BLaER1 treated with 17β-estradiol and CSF1 and Interleukin-3, amounts not matched to agents 10 nM and 100 nM (cell line): ENCODE results near the gene DPP6.

ENCODE experiments used
- H3K27ac ChIP-seq, 11 experiments: shearing (Covaris generic); formaldehyde crosslinking; 2 replicates each; pipeline ENCODE4 v1.8.1; 2022
- H3K27me3 ChIP-seq, 11 experiments: shearing (Covaris generic); formaldehyde crosslinking; 2 replicates each; pipeline ENCODE4 v1.8.1; 2022
- H3K36me3 ChIP-seq, 11 experiments: shearing (Covaris generic); formaldehyde crosslinking; 2 replicates each; pipeline ENCODE4 v1.8.1; 2022
- H3K4me1 ChIP-seq, 10 experiments: shearing (Covaris generic); formaldehyde crosslinking; 2 replicates each; pipeline ENCODE4 v1.8.1; 2022
- H3K4me2 ChIP-seq, 11 experiments: shearing (Covaris generic); formaldehyde crosslinking; 2 replicates each; pipeline ENCODE4 v1.8.1; 2022
- H3K4me3 ChIP-seq, 10 experiments: shearing (Covaris generic); formaldehyde crosslinking; 2 replicates each; pipeline ENCODE4 v1.8.1; 2022
- H3K9ac ChIP-seq, 11 experiments: shearing (Covaris generic); formaldehyde crosslinking; 2 replicates each; pipeline ENCODE4 v1.8.1; 2022
- H3K9me3 ChIP-seq, 11 experiments: shearing (Covaris generic); formaldehyde crosslinking; replicated peaks in 1 of 11; 2 replicates each; pipeline ENCODE4 v1.8.1; 2022
- H4K20me1 ChIP-seq, 11 experiments: shearing (Covaris generic); formaldehyde crosslinking; 2 replicates each; pipeline ENCODE4 v1.8.1; 2022
- Cebpa-rat ChIP-seq, 11 experiments: shearing (Covaris generic); IDR thresholded peaks; 2 replicates each; pipeline ENCODE4 v1.8.1; 2022

Gene DPP6

DNA sequence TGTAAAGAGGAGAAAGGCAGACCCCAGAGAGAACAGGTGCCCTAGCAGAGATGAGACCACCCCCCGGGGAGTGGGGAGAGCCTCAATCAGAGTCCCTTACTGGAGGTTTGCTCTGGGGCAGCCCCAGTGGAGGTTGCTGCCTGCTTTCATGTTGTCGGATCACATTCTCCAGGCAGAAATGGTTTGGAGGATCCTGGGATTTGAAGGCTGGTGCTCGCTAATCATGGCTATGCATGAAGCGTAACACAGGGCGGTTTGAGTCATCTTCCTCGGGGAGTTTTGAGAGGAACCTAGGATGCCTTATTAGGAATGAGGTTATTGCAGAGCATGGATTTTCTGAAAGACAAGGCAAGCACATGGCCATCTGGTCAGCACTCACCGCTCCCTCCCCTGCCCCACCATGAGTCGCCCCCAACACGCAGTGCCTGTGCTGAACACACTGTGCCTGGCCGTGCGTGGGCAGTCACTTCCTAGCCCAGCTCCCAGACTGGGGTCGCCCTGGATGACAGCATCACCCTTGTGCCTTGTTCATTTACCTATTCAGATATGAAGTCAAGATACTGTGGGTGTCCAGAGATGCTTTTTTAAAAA lies 319.9 kb downstream of the DPP6 start:
- Histone ChIP-seq H3K4me1 (no peaks in the 10 kb centered on the region), H3K27me3 (no peaks in the 10 kb centered on the region), H4K20me1 (no peaks in the 10 kb centered on the region; a peak in 1 of 22 replicates), H3K4me2 (no peak overlapping the region), H3K27ac (no peak overlapping the region), H3K9ac (no peak overlapping the region), H3K9me3 (no peaks in the 10 kb centered on the region), H3K36me3 (no peaks in the 10 kb centered on the region), H3K4me3 (no peak overlapping the region)
- TF ChIP-seq Cebpa-rat (IDR thresholded peaks at IDR 0.05): no peak

- H3K4me3 ChIP-seq: no peak overlapping the region
- H3K4me2 ChIP-seq: no peak overlapping the region
- no peak overlapping the region for H3K27ac ChIP-seq
- no peaks in the 10 kb centered on the region for H3K4me1 ChIP-seq
- H3K9ac ChIP-seq: no peak overlapping the region
- H3K9me3 ChIP-seq: no peaks in the 10 kb centered on the region
- no peaks in the 10 kb centered on the region; a peak in 1 of 22 replicates for H4K20me1 ChIP-seq
- H3K27me3 ChIP-seq: no peaks in the 10 kb centered on the region
- H3K36me3 ChIP-seq: no peaks in the 10 kb centered on the region
- TF ChIP-seq Cebpa-rat (IDR thresholded peaks at IDR 0.05): no peak
These were observed 321.8 kb downstream of the DPP6 start for GRCh38 chr7:154373956-154374355.

DNA sequence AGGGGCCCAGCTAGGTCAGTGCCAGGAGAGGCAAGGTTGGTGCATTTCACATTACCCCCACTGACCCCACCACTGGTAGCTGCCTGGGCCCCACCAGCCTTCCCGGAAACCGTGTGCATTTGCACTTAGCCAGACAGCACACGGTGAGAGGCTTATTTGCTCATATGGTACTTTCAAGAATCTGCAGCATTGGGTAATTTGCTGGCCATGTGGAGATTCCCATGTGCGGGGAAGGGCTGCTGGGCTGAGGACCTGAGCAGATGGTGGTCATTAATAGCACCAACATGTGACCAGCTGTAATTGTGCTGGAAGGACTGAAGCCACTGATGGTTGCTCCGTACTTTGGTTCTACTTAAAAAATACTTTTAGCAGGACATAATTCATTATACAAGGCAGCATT lies 323.8 kb downstream of the DPP6 start:
- no peak overlapping the region for H3K27ac ChIP-seq
- H3K9ac ChIP-seq: no peak overlapping the region
- no peak overlapping the region for H3K4me3 ChIP-seq
- H3K27me3 ChIP-seq: no peaks in the 10 kb centered on the region
- no peaks in the 10 kb centered on the region for H3K4me1 ChIP-seq
- TF ChIP-seq Cebpa-rat (IDR thresholded peaks at IDR 0.05): no peak
- no peaks in the 10 kb centered on the region for H3K9me3 ChIP-seq
- H4K20me1 ChIP-seq: no peaks in the 10 kb centered on the region; a peak in 1 of 22 replicates
- no peak overlapping the region for H3K4me2 ChIP-seq
- no peaks in the 10 kb centered on the region for H3K36me3 ChIP-seq

DNA sequence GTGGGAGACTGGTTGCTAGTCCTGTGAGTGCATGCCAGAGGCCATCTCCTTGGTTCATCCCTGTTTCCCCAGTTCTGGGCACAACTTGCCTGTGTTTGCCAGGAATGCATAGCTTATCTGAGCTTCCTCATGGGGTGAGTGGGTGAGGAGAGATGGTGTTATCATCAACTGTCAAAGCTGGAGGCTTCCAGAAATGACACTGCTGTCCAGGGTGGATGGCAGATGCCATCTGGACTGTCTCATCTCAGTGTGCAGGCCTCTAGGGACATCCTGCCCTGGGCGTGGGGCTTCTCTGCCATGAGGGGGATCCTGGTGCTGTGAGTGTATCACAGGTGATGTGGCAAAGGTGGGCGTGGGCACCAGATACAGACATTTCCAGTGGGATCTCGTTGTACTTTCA lies 328.6 kb downstream of the DPP6 start:
- H3K27ac ChIP-seq: no peak overlapping the region
- no peak for TF ChIP-seq Cebpa-rat (IDR thresholded peaks at IDR 0.05)
- H3K9ac ChIP-seq: no peak overlapping the region
- no peak overlapping the region for H3K4me3 ChIP-seq
- H3K36me3 ChIP-seq: no peaks in the 10 kb centered on the region
- no peaks in the 10 kb centered on the region for H3K9me3 ChIP-seq
- H3K27me3 ChIP-seq: no peaks in the 10 kb centered on the region
- H3K4me1 ChIP-seq: no peaks in the 10 kb centered on the region
- H4K20me1 ChIP-seq: no peaks in the 10 kb centered on the region
- H3K4me2 ChIP-seq: no peak overlapping the region

DNA sequence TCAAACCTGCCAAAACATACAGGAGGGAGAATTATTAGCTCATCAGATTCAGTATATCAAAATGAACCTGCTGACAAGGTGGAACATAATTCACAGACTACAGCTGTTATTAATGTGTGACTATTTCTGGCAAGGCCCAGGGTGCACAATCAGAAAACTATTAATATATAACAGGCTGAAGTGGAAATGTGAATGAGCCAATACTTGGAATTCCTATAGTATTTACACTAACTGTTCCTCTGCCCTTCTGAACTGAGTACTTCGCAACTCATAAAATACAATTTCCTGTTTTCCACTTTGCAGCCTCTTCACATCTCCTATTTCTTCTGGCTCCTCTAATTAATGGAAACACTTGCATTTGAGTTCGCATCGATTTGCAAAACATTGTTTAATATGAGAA lies 330.8 kb downstream of the DPP6 start:
- H3K27me3 ChIP-seq: no peaks in the 10 kb centered on the region
- TF ChIP-seq Cebpa-rat (IDR thresholded peaks at IDR 0.05): no peak

DNA sequence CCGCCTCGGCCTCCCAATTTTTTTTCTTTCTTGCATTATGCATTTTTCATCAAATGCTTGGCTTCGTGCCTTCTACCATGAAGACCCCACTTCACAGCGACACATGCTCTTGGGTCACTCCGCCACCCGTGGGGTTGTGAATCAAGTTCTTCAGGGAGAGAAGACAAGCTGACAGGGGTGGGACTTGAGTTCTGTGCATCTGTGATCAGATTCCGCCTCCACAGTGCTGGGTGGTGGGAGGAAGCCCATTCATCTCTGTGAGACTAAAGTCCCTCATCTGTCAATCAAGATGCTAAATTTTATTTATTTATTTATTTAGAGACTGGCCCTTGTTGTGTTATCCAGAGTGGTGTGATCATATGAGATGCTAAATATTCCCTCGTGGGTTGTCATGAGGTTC lies 333.0 kb downstream of the DPP6 start:
- H3K27me3 ChIP-seq: no peaks in the 10 kb centered on the region
- no peaks in the 10 kb centered on the region for H3K9me3 ChIP-seq
- H3K9ac ChIP-seq: no peak overlapping the region
- no peak overlapping the region for H3K4me2 ChIP-seq
- H3K4me3 ChIP-seq: no peak overlapping the region
- H3K36me3 ChIP-seq: no peaks in the 10 kb centered on the region
- H4K20me1 ChIP-seq: no peaks in the 10 kb centered on the region
- no peak overlapping the region for H3K27ac ChIP-seq
- no peak for TF ChIP-seq Cebpa-rat (IDR thresholded peaks at IDR 0.05)
- no peaks in the 10 kb centered on the region for H3K4me1 ChIP-seq

More for the DNA sequence above, 330.8 kb downstream of the DPP6 start:
- H3K27ac ChIP-seq: no peak overlapping the region
- no peaks in the 10 kb centered on the region for H3K9me3 ChIP-seq
- H3K4me1 ChIP-seq: no peaks in the 10 kb centered on the region
- H3K4me3 ChIP-seq: no peak overlapping the region
- H3K9ac ChIP-seq: no peak overlapping the region
- no peak overlapping the region for H3K4me2 ChIP-seq
- no peaks in the 10 kb centered on the region for H3K36me3 ChIP-seq
- no peaks in the 10 kb centered on the region for H4K20me1 ChIP-seq

DNA sequence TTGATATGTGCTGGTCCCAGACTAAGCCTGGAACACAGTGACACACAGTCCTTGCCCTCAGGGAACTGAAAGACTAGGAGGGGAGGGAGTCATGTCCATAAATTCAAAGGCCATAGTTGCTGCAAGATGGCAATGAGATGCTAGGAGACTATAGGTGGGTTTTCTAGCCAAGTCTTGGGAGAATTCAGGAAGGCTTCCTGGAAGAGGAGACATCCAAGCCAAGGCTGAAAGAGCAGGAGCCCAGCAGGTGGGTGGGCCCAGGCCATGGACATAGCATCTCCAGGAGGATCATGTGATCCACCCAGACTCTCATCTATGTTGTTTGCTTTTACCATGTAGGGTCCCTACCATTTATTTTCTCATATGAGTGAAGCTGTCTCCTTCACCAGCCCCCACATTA lies 335.1 kb downstream of the DPP6 start:
- no peaks in the 10 kb centered on the region for H3K9me3 ChIP-seq
- TF ChIP-seq Cebpa-rat (IDR thresholded peaks at IDR 0.05): no peak
- H3K27me3 ChIP-seq: no peaks in the 10 kb centered on the region
- no peak overlapping the region for H3K9ac ChIP-seq
- H3K36me3 ChIP-seq: no peaks in the 10 kb centered on the region
- H3K4me2 ChIP-seq: no peak overlapping the region
- H3K4me1 ChIP-seq: no peaks in the 10 kb centered on the region
- H3K27ac ChIP-seq: no peak overlapping the region
- no peaks in the 10 kb centered on the region for H4K20me1 ChIP-seq
- no peak overlapping the region for H3K4me3 ChIP-seq

- Histone ChIP-seq H3K27ac (no peak overlapping the region), H3K27me3 (no peaks in the 10 kb centered on the region), H3K4me2 (no peak overlapping the region), H4K20me1 (no peaks in the 10 kb centered on the region), H3K4me1 (no peaks in the 10 kb centered on the region), H3K9me3 (no peaks in the 10 kb centered on the region), H3K9ac (no peak overlapping the region), H3K36me3 (no peaks in the 10 kb centered on the region), H3K4me3 (no peak overlapping the region)
- no peak for TF ChIP-seq Cebpa-rat (IDR thresholded peaks at IDR 0.05)
These were observed 336.2 kb downstream of the DPP6 start for GRCh38 chr7:154388412-154388811.

- Histone ChIP-seq H3K4me1 (no peaks in the 10 kb centered on the region), H3K9ac (no peak overlapping the region), H3K4me2 (no peak overlapping the region), H3K27me3 (no peaks in the 10 kb centered on the region), H4K20me1 (no peaks in the 10 kb centered on the region), H3K36me3 (no peaks in the 10 kb centered on the region), H3K9me3 (no peaks in the 10 kb centered on the region), H3K4me3 (no peak overlapping the region), H3K27ac (no peak overlapping the region)
- TF ChIP-seq Cebpa-rat (IDR thresholded peaks at IDR 0.05): no peak
These were observed 336.8 kb downstream of the DPP6 start for GRCh38 chr7:154388999-154389398.

DNA sequence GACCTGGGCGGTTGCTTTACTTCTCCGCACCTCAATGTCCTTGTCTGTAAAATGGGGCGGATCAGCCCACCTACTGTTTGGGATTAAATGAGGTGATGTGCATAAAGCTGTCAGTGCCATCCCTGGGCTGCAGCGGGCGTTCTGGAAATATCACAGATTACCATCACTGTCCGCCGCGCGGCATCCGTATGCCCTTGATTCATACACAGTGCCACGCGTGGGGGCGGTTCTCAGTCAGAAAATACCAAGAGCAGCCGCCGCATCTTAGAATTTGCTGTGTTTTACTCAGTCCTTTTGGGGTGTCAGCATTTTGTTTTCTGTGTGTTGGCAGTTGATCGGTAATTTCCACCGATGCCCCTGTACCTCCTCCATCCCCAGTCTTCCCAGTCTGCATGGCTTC lies 338.8 kb downstream of the DPP6 start:
- Histone ChIP-seq H3K4me3 (no peak overlapping the region), H3K4me2 (no peak overlapping the region), H3K4me1 (no peaks in the 10 kb centered on the region), H4K20me1 (no peaks in the 10 kb centered on the region), H3K9me3 (no peaks in the 10 kb centered on the region), H3K36me3 (no peaks in the 10 kb centered on the region), H3K9ac (no peak overlapping the region), H3K27me3 (no peaks in the 10 kb centered on the region), H3K27ac (no peak overlapping the region)
- TF ChIP-seq Cebpa-rat (IDR thresholded peaks at IDR 0.05): no peak
